Spleen (tissue), 7 donors: Measurements from ENCODE around the gene COL11A1.

ENCODE experiments used
- POLR2AphosphoS5 ChIP-seq, 3 donors: sonication (generic); formaldehyde crosslinking; IDR thresholded peaks; one replicate each; pipeline ENCODE4 v1.5.1; 2017; ENCODE audit warnings: antibody characterized with exemption in 3 of 3
- TF ChIP-seq, protein P1 (sequence below), 11 experiments: fragments of 200-600 bp in 7 of 11; fragments of 450-650 bp in 4 of 11; sonication (generic) in 4 of 11; IDR thresholded peaks in 8 of 11; conservative IDR thresholded peaks in 3 of 11; 1 replicate in 7 of 11; 2 replicates in 4 of 11; pipeline versions ENCODE4 v1.4.0 to v1.8.0; 2016 to 2021; ENCODE audit warnings: antibody characterized with exemption in 11 of 11, inconsistent platforms in 4 of 11, mild to moderate bottlenecking in 1 of 11
- donor health status: DM: no; HTN: no; CAD: no; lungs with moderate emphysema.
- donor health status: DM: no; HTN: no; CAD: no.
- donor health status: DM: no; HTN: no; CAD: no.

DNA sequence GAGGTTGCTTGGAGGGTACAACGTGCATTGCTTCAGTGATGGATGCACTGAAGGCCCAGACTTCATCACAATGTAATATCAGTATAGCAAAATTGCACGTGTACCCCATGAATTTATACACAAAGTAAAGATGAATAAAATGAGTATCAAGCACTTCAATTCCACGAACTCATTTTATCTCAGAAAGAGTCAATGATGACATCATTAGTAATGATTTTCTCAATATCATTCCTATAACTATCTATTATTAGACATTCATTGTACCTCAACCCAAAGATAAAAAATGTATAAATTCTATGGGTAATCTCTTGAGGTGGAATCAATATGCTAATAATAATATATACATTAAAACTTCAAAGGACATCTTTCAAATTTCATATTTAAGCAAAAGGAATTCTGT, 208.4 kb downstream of the COL11A1 start:
- TF ChIP-seq, protein P1, sequence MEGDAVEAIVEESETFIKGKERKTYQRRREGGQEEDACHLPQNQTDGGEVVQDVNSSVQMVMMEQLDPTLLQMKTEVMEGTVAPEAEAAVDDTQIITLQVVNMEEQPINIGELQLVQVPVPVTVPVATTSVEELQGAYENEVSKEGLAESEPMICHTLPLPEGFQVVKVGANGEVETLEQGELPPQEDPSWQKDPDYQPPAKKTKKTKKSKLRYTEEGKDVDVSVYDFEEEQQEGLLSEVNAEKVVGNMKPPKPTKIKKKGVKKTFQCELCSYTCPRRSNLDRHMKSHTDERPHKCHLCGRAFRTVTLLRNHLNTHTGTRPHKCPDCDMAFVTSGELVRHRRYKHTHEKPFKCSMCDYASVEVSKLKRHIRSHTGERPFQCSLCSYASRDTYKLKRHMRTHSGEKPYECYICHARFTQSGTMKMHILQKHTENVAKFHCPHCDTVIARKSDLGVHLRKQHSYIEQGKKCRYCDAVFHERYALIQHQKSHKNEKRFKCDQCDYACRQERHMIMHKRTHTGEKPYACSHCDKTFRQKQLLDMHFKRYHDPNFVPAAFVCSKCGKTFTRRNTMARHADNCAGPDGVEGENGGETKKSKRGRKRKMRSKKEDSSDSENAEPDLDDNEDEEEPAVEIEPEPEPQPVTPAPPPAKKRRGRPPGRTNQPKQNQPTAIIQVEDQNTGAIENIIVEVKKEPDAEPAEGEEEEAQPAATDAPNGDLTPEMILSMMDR (IDR thresholded peaks at IDR 0.05 in 8 of 11, conservative IDR thresholded peaks at IDR 0.05 in 3 of 11): no peak
- TF ChIP-seq POLR2AphosphoS5 (IDR thresholded peaks at IDR 0.05): no peak
